DND-41 (cell line): ENCODE measurements around the gene IAH1.

Source experiments
- ATAC-seq: fragments of 200-7000 bp; cut with Tn5 transposase; 3 replicates; pipeline ENCODE4 v1.9.1; 2021; ENCODE audit warnings: low read depth; ENCODE audit not compliant: insufficient read depth
- DNase-seq: peaks from one replicate; pipeline ENCODE4 v3.0.0-alpha.2; 2020
- H2AFZ ChIP-seq: 2 replicates; pipeline ENCODE4 v1.6.0; 2012; ENCODE audit warnings: low read depth, low read length
- H3K27ac ChIP-seq: 2 replicates; pipeline ENCODE4 v1.5.1; 2012; ENCODE audit warnings: low read length, inconsistent platforms
- H3K27me3 ChIP-seq: fragments of 200-600 bp; sonication (generic); 2 replicates; pipeline ENCODE4 v1.6.0; 2012; ENCODE audit warnings: low read length, mild to moderate bottlenecking, inconsistent platforms; ENCODE audit not compliant: insufficient read depth, poor library complexity
- H3K36me3 ChIP-seq: 2 replicates; pipeline ENCODE4 v1.5.1; 2012; ENCODE audit warnings: low read length, inconsistent platforms; ENCODE audit not compliant: insufficient read depth
- H3K4me1 ChIP-seq: 2 replicates; pipeline ENCODE4 v1.5.1; 2012; ENCODE audit warnings: mild to moderate bottlenecking, low read length; ENCODE audit not compliant: insufficient read depth
- H3K4me2 ChIP-seq: 2 replicates; pipeline ENCODE4 v1.6.0; 2012; ENCODE audit warnings: mild to moderate bottlenecking, moderate library complexity, low read length, inconsistent platforms; ENCODE audit not compliant: insufficient read depth
- H3K4me3 ChIP-seq, 2 experiments: fragments of 200-600 bp in 1 of 2; shearing (Covaris generic) in 1 of 2; 2 replicates each; pipeline ENCODE4 v1.5.1; 2012 to 2016; ENCODE audit warnings: inconsistent platforms in 2 of 2, low read length in 2 of 2, mild to moderate bottlenecking in 2 of 2, low read depth in 1 of 2, moderate library complexity in 1 of 2
- H3K79me2 ChIP-seq: 2 replicates; pipeline ENCODE4 v1.6.0; 2012; ENCODE audit warnings: low read length, inconsistent platforms; ENCODE audit not compliant: insufficient read depth
- H3K9ac ChIP-seq: 2 replicates; pipeline ENCODE4 v1.6.0; 2012; ENCODE audit warnings: low read depth, mild to moderate bottlenecking, inconsistent platforms, low read length, moderate library complexity
- H3K9me3 ChIP-seq: 2 replicates; pipeline ENCODE4 v1.5.1; 2012; ENCODE audit warnings: low read length, moderate library complexity, mild to moderate bottlenecking, inconsistent platforms; ENCODE audit not compliant: insufficient read depth, severe bottlenecking
- H4K20me1 ChIP-seq: 2 replicates; pipeline ENCODE4 v1.6.0; 2012; ENCODE audit warnings: low read length; ENCODE audit not compliant: insufficient read depth
- EZH2 ChIP-seq: IDR thresholded peaks from 3 replicates; pipeline ENCODE4 v1.6.1; 2012; ENCODE audit warnings: borderline replicate concordance, low read depth, mild to moderate bottlenecking, moderate library complexity, low read length, inconsistent platforms; ENCODE audit not compliant: severe bottlenecking
- TF ChIP-seq, protein P1 (sequence below): IDR thresholded peaks from 2 replicates; pipeline ENCODE4 v1.5.1; 2012; ENCODE audit warnings: borderline replicate concordance, low read length, moderate library complexity, mild to moderate bottlenecking; ENCODE audit not compliant: poor library complexity, severe bottlenecking; ENCODE audit errors: extremely low read depth

The IAH1 gene

DNA sequence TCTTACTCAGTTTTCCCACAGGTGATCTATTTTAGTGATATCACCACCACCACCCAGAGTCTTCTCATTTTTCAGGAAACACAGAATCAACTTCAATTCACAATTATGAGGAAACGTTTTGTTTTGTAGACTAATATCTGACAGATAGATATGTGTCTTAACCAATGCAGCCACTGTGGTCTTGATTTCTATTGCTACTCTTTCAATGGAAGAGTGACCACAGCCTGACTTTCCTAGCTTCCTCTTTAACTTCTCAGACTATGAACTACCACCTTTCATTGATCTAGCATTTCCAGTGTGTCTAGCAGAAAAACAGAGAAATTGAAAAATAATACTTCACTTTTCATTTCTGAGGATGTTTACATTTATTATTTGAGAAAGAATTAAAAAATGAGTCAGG lies 60.8 kb downstream of the IAH1 start:
- TF ChIP-seq EZH2, result no peak
- TF ChIP-seq, protein P1, sequence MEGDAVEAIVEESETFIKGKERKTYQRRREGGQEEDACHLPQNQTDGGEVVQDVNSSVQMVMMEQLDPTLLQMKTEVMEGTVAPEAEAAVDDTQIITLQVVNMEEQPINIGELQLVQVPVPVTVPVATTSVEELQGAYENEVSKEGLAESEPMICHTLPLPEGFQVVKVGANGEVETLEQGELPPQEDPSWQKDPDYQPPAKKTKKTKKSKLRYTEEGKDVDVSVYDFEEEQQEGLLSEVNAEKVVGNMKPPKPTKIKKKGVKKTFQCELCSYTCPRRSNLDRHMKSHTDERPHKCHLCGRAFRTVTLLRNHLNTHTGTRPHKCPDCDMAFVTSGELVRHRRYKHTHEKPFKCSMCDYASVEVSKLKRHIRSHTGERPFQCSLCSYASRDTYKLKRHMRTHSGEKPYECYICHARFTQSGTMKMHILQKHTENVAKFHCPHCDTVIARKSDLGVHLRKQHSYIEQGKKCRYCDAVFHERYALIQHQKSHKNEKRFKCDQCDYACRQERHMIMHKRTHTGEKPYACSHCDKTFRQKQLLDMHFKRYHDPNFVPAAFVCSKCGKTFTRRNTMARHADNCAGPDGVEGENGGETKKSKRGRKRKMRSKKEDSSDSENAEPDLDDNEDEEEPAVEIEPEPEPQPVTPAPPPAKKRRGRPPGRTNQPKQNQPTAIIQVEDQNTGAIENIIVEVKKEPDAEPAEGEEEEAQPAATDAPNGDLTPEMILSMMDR, result no peak
- DNase-seq (no peak), ATAC-seq (no peak)
- H3K4me1 ChIP-seq, result no peaks in the 10 kb centered on the region
- no peak overlapping the region for H3K9ac ChIP-seq
- H3K36me3 ChIP-seq, result peaks cover 34% of the 10 kb centered on the region
- no peak overlapping the region for H3K4me3 ChIP-seq
- no peak overlapping the region for H2AFZ ChIP-seq
- no peaks in the 10 kb centered on the region for H3K9me3 ChIP-seq
- no peaks in the 10 kb centered on the region for H3K27me3 ChIP-seq
- no peak overlapping the region for H3K4me2 ChIP-seq
- no peaks in the 10 kb centered on the region for H4K20me1 ChIP-seq
- H3K27ac ChIP-seq, result no peak overlapping the region
- peaks cover 19% of the 10 kb centered on the region for H3K79me2 ChIP-seq

DNA sequence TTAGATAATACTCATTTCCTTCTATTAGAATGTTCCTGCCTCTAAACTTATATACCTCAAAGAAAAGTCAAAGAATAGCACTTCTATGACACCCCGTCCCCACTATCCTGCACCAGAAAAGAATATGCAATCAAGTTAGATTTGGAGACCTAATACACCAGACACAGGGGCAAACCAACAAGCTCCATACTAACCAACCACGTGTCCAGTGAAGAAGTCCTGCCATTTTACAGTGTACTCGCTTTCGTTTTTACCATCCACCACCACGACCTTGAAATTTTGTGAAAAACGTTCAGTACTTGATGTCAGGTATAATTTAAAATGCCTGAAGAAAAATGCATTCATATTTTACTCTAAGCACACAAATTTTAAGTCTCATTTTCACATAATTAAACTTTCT lies 62.2 kb downstream of the IAH1 start:
- H3K9ac ChIP-seq, result no peak overlapping the region
- H3K4me1 ChIP-seq, result no peaks in the 10 kb centered on the region
- H3K79me2 ChIP-seq, result peaks cover 26% of the 10 kb centered on the region
- peaks cover 41% of the 10 kb centered on the region for H3K36me3 ChIP-seq
- DNase-seq (no peak), ATAC-seq (no peak)
- H2AFZ ChIP-seq, result no peak overlapping the region
- H3K27me3 ChIP-seq, result no peaks in the 10 kb centered on the region
- H3K27ac ChIP-seq, result no peak overlapping the region
- H3K4me3 ChIP-seq, result no peak overlapping the region
- TF ChIP-seq EZH2, result no peak
- TF ChIP-seq, protein P1, result no peak
- H3K9me3 ChIP-seq, result no peaks in the 10 kb centered on the region
- no peak overlapping the region for H3K4me2 ChIP-seq
- H4K20me1 ChIP-seq, result no peaks in the 10 kb centered on the region

DNA sequence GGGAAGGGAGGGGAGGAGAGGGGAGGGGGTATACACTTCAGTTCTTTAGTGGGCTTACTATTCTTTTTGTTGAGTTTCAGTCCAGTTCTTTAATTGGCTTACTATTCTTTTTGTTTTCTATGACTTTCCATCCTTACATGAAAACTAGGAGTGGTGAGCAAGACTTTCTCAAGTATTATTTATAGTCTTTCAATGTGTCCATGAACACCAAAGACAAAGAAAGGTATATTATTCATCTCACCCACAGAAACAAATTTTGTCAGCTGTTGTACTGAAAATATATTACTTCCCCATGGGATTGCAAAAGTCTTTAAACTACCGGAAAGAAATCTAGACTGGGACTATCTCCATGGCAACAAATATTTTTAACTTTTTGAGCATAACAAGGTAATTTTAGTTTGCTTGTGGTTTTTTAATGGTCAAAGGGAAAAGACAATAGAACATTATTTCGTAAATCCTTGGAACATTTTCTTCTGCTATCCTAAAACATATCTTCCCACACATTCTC lies 63.7 kb downstream of the IAH1 start:
- Histone ChIP-seq H3K9ac (no peak overlapping the region), H3K4me2 (no peak overlapping the region), H3K4me1 (no peaks in the 10 kb centered on the region), H4K20me1 (no peaks in the 10 kb centered on the region; the same call in 1 of the 2 replicates), H3K27me3 (no peaks in the 10 kb centered on the region), H3K9me3 (no peaks in the 10 kb centered on the region), H3K4me3 (no peak overlapping the region), H2AFZ (no peak overlapping the region), H3K36me3 (peaks cover 33% of the 10 kb centered on the region), H3K27ac (no peak overlapping the region), H3K79me2 (peaks cover 33% of the 10 kb centered on the region)
- no peak for TF ChIP-seq EZH2
- TF ChIP-seq, protein P1, result no peak
- DNase-seq (no peak), ATAC-seq (no peak)
